Measurements from ENCODE around the gene AFAP1. TPM values are rescaled to one million over a fixed set of nuclear protein-coding genes. Genes with fewer than 3 reads are reported as not detected.

AFAP1 gene
- total RNA-seq, 4 donors from 2014 or later = 8.2 to 22.3 (median 15.2) TPM

- TF ChIP-seq CTCF (IDR thresholded peaks at IDR 0.05) (no peak), POLR2A (IDR thresholded peaks at IDR 0.05) (no peak)
- WGBS, 2 donors = 51% methylated on average over 7 of the region's 7 CpGs
- peak in 1 of 2 donors; percentile 79 for DNase-seq (ENCODE audit: low spot score in 2 of 2)
- intact Hi-C loops (cut with DNase I; ENCODE audit: low total_unique reads) = no loop called here
- no peak overlapping the region for H3K4me3 ChIP-seq (ENCODE audit: low read depth, poor library complexity, severe bottlenecking)
Observed at GRCh38 chr4:7890635-7891393, 48.8 kb downstream of the AFAP1 start.

DNA sequence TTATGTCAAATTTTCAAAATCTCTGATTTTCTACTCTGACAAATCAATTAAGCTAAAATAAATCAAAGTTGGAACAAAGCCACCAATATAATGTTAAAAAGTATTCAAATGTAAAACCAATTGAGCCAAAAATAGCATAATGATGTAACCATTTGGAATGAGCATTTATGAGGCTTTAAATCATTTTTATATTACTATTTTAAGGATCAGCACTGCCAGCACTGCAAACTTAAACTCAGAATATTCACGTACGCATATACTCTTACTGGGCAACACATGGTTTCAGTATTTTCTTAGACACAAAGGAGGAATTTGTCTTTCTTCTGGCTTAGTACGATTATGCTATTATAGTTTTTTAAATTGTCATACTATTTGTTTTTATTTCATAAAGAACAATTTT is 52.2 kb downstream of the AFAP1 start:
- no peak overlapping the region for H3K4me3 ChIP-seq (ENCODE audit: low read depth, poor library complexity, severe bottlenecking)
- intact Hi-C loops (cut with DNase I; ENCODE audit: low total_unique reads) = no loop called here
- WGBS, 2 donors = 62 to 71% methylated on average over 3 of the region's 3 CpGs
- no peak for DNase-seq (ENCODE audit: low spot score in 2 of 2)
- TF ChIP-seq CTCF (IDR thresholded peaks at IDR 0.05) = no peak
- no peak for TF ChIP-seq POLR2A (IDR thresholded peaks at IDR 0.05)

DNA sequence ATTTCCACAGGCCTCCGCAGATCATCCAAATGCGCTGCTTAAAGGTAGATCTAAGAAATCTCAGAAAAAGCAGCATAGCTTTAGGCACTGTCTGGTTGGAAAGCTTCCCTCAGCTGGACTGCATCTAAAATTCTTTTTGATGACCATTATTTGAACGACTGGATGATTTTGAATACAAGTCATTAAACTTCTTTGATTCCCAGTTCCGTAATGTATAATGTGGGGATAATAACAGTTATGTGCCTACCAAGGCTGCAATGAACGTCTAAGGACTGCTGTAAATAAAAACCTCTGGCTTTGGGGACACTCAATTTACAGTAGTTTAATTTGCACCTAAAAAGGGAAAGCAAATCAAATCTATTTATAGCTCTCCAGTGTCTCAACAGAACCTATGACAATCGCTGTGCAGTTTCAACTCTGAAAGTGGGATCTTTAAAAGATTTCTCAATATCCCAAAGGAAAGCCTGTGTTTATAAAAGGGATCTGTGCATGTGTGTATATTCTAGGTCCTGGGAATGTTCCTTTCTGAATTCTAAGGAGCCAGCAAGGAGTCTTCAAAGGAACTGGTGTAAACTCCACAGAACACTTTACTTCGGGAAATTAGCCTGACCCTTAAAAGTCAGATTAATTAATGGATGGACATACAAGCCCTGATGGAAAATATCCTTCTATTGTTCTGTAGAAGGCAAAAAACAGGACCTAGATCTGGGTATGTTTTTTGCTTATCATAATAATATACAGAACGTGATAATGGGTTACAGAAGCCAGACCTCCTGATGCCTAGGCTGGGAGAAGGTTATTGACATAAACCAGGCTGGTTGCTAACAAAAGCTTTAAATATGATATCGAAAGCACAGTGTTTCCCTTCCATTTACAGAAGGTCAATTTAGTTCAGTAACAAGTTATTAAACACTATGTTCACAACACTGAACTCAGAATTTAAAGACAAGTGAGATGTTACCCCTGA is 53.4 kb downstream of the AFAP1 start:
- peak in 1 of 2 donors; percentile 29 for DNase-seq (ENCODE audit: low spot score in 2 of 2)
- H3K4me3 ChIP-seq (ENCODE audit: low read depth, poor library complexity, severe bottlenecking) = no peak overlapping the region
- intact Hi-C loops (cut with DNase I; ENCODE audit: low total_unique reads) = no loop called here
- WGBS, 2 donors = 64 to 73% methylated on average over 9 of the region's 9 CpGs
- no peak for TF ChIP-seq POLR2A (IDR thresholded peaks at IDR 0.05)
- TF ChIP-seq CTCF (IDR thresholded peaks at IDR 0.05) = no peak

DNA sequence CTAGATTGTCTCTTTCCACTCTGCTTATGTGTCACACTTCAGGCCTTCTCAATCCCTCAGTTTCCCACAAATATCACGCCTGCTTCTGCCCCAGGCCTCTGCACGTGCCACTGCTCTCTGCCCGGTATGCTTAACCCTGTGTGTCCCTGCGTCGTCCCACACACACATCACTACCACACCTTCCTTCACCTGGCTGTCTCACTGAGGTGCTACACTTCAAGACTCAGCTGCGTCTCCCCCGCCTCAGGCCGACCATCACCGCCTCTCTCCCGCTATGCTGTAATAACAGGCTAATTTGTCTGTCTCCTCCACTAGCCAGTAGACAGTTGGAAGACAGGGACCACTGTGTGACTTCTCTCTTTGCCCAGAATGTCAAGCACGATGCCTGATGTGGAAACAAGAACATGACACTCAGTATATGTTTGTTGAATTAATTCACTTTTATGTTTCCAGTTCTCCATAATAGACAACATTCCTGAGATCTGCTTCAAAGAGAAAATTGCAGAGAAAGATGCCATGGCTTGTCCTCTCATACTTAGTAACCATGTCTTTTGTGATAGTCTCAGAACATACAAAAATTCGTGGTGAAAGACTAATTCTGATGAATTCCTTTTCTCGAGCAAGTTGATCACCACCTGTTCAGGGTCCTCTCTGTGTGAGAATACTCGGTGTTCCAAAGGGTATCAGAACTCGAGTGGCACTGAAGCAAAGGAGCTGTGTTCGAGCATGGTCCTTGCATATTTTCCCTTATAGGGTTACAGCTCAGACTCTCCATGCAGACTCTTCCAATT is 54.2 kb downstream of the AFAP1 start:
- no peak overlapping the region for H3K4me3 ChIP-seq (ENCODE audit: low read depth, poor library complexity, severe bottlenecking)
- WGBS, 2 donors = 81 to 87% methylated on average over 16 of the region's 16 CpGs
- peak in 1 of 2 donors; percentile 75 for DNase-seq (ENCODE audit: low spot score in 2 of 2)
- TF ChIP-seq CTCF (IDR thresholded peaks at IDR 0.05) = no peak
- intact Hi-C loops (cut with DNase I; ENCODE audit: low total_unique reads) = no loop called here

DNA sequence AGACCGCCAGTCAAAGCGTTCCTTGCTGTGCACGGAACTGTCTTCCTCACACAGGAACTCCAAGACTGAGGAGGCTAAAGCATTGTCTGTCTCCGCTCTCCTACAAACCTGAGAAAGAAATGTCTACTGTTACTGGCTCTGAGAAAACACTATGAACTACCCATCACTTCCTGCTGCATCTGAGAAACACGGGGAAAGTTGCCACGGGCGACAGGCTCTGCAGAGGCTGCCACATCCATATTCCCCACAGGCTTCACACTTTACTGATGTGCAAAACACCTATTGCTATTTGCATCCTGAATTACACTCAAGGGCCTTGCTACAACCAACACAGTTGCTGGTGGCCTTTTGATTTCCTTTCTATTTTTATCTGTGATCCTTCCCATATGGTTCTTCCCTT is 59.0 kb downstream of the AFAP1 start:
- DNase-seq (ENCODE audit: low spot score in 2 of 2) = no peak
- intact Hi-C loops (cut with DNase I; ENCODE audit: low total_unique reads) = no loop called here
- no peak overlapping the region for H3K4me3 ChIP-seq (ENCODE audit: low read depth, poor library complexity, severe bottlenecking)
- no peak for TF ChIP-seq POLR2A (IDR thresholded peaks at IDR 0.05)
- TF ChIP-seq CTCF (IDR thresholded peaks at IDR 0.05) = no peak
- 78 to 79% methylated on average over 7 of the region's 7 CpGs for WGBS, 2 donors

All from lower leg skin (tissue), 4 donors.